ENCODE results near the gene SLC29A3. TPM values are rescaled to one million over a fixed set of nuclear protein-coding genes. Genes with fewer than 3 reads are reported as not detected.

SLC29A3 gene
- total RNA-seq, 1 experiment from 2014 or later: 5.9 TPM

DNA sequence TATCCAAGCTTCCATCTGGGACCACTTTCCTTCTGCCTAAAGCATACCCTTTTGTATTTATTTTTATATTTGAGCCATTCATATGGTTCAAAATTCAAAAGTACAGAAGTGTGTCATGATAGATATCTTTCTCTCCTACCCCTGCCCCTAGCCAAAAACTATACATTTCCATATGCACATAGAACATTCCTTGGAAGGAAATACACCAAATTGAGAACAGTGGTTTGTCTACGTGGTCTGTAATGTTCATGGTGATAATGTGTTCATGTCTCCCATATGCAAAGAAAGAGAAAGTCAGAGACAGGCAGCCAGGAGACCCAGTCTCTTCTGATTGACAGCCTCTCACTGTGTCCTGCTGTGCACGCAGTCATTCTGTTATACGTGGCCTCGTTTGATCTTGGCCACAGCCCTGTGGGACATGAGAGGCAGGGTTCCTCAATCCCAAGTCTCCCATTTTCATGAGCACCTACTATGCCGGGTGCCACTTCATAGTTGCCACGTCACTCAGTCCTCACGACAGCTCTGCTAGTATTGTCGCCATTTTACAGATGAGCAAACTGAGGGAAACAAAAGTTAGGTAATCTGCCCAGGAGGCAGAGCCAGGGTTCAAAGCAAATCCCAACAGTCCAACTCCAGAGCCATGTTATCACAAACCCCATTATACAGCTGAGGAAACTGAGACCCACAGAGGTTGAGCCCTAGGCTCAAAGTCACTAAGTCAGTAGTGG is 69.7 kb downstream of the SLC29A3 start (continued):
- TF ChIP-seq, protein P1, sequence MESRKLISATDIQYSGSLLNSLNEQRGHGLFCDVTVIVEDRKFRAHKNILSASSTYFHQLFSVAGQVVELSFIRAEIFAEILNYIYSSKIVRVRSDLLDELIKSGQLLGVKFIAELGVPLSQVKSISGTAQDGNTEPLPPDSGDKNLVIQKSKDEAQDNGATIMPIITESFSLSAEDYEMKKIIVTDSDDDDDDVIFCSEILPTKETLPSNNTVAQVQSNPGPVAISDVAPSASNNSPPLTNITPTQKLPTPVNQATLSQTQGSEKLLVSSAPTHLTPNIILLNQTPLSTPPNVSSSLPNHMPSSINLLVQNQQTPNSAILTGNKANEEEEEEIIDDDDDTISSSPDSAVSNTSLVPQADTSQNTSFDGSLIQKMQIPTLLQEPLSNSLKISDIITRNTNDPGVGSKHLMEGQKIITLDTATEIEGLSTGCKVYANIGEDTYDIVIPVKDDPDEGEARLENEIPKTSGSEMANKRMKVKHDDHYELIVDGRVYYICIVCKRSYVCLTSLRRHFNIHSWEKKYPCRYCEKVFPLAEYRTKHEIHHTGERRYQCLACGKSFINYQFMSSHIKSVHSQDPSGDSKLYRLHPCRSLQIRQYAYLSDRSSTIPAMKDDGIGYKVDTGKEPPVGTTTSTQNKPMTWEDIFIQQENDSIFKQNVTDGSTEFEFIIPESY (IDR thresholded peaks at IDR 0.05; ENCODE audit: extremely low read depth, insufficient replicate concordance, low read length): no peak
- TF ChIP-seq EGR1 (IDR thresholded peaks at IDR 0.05; ENCODE audit: low read depth): no peak
- TF ChIP-seq CBX3 (IDR thresholded peaks at IDR 0.05; ENCODE audit: low read depth): no peak
- no peak for TF ChIP-seq POLR2A (IDR thresholded peaks at IDR 0.05; ENCODE audit: borderline replicate concordance, extremely low read depth, insufficient read depth, insufficient read length)
- TF ChIP-seq, protein P2, sequence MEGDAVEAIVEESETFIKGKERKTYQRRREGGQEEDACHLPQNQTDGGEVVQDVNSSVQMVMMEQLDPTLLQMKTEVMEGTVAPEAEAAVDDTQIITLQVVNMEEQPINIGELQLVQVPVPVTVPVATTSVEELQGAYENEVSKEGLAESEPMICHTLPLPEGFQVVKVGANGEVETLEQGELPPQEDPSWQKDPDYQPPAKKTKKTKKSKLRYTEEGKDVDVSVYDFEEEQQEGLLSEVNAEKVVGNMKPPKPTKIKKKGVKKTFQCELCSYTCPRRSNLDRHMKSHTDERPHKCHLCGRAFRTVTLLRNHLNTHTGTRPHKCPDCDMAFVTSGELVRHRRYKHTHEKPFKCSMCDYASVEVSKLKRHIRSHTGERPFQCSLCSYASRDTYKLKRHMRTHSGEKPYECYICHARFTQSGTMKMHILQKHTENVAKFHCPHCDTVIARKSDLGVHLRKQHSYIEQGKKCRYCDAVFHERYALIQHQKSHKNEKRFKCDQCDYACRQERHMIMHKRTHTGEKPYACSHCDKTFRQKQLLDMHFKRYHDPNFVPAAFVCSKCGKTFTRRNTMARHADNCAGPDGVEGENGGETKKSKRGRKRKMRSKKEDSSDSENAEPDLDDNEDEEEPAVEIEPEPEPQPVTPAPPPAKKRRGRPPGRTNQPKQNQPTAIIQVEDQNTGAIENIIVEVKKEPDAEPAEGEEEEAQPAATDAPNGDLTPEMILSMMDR (IDR thresholded peaks at IDR 0.05 in 2 of 3, conservative IDR thresholded peaks at IDR 0.05 in 1 of 3; ENCODE audit: borderline replicate concordance in 1 of 3, insufficient read depth in 1 of 3, low read depth in 2 of 3, low read length in 2 of 3): no peak
- TF ChIP-seq SIN3A (IDR thresholded peaks at IDR 0.05; ENCODE audit: low read depth): no peak

DNA sequence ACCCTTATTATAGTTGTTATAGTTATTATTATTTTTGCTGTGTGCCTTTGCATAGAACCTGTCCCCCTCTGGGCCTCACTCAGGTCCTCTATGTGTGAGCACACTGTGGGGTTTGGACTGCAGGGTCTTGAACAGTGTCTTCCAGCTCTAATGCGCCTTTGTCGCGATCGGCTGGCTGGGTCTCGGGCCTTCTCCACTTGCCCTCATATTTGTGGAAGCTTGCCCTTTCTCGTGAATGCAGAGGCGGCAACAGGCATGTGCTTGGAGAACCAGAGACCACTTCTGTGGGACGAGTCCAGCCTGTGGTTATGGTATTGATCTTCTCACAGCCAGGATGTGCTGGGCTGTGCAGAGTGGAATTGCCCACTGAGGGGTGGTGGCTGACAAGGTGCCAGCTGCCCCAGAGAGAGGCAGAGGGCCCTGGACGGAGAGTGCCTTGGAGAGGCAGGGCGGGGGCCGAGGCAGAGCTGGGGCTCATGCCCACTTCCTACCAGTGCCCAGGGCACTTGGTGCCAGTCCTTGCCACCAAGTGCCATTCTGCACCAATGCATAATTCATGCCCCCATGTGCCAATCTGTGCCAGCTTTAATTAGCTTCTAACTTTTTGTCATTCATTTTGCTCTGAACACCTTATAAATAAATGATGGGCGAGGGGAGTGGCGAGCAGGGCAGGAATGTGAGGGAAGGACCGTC is 70.9 kb downstream of the SLC29A3 start:
- ATAC-seq (no peak), DNase-seq (ENCODE audit: low read depth, low spot score) (no peak)
- Histone ChIP-seq H3K9me2 (ENCODE audit: insufficient read depth) (no peaks in the 10 kb centered on the region), H3K9me3 (ENCODE audit: control insufficient read depth in 1 of 2, insufficient read depth in 1 of 2, low read depth in 1 of 2, low read length in 2 of 2) (no peaks in the 10 kb centered on the region), H3K27me3 (ENCODE audit: insufficient read depth, low read length) (no peaks in the 10 kb centered on the region; the same call in 1 of the 2 replicates), H3K79me2 (ENCODE audit: insufficient read depth, low read length) (no peaks in the 10 kb centered on the region), H3K4me3 (replicated peaks in 1 of 2; ENCODE audit: low read depth in 1 of 2, low read length in 2 of 2) (no peak overlapping the region), H2AFZ (ENCODE audit: low read depth, low read length, poor library complexity, severe bottlenecking) (no peak overlapping the region), H3K4me2 (ENCODE audit: low read length) (no peak overlapping the region), H3K9ac (ENCODE audit: low read length) (no peak overlapping the region), H3K36me3 (ENCODE audit: control insufficient read depth in 1 of 2, insufficient read depth in 2 of 2, low read length in 2 of 2) (no peaks in the 10 kb centered on the region), H4K20me1 (ENCODE audit: insufficient read depth) (no peaks in the 10 kb centered on the region), H3K4me1 (ENCODE audit: control insufficient read depth in 1 of 2, insufficient read depth in 2 of 2, low read length in 2 of 2) (no peaks in the 10 kb centered on the region), H3K27ac (ENCODE audit: low read depth, low read length) (no peak overlapping the region)
- TF ChIP-seq YY1 (IDR thresholded peaks at IDR 0.05; ENCODE audit: extremely low read depth, insufficient replicate concordance, low read depth, low read length) (no peak), FOSL1 (IDR thresholded peaks at IDR 0.05; ENCODE audit: low read depth) (no peak), JUND (IDR thresholded peaks at IDR 0.05) (no peak), EGR1 (IDR thresholded peaks at IDR 0.05; ENCODE audit: low read depth) (no peak), EZH2 (IDR thresholded peaks at IDR 0.05) (no peak), CEBPB (IDR thresholded peaks at IDR 0.05; ENCODE audit: low read depth) (no peak), ELF1 (IDR thresholded peaks at IDR 0.05; ENCODE audit: borderline replicate concordance, low read depth) (no peak)
- TF ChIP-seq, protein P1 (IDR thresholded peaks at IDR 0.05; ENCODE audit: extremely low read depth, insufficient replicate concordance, low read length): no peak
- TF ChIP-seq, protein P3, sequence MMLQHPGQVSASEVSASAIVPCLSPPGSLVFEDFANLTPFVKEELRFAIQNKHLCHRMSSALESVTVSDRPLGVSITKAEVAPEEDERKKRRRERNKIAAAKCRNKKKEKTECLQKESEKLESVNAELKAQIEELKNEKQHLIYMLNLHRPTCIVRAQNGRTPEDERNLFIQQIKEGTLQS (IDR thresholded peaks at IDR 0.05): no peak
- TF ChIP-seq, protein P2 (IDR thresholded peaks at IDR 0.05 in 2 of 3, conservative IDR thresholded peaks at IDR 0.05 in 1 of 3; ENCODE audit: borderline replicate concordance in 1 of 3, insufficient read depth in 1 of 3, low read depth in 2 of 3, low read length in 2 of 3): no peak
- ChIA-PET RAD21 (ENCODE audit: low non-redundant PET in 1 of 2, low total read pairs in 2 of 2, uncharacterized antibody in 2 of 2, unreplicated experiment in 2 of 2) (no interaction called here), POLR2A (no interaction called here), CTCF (no interaction called here)
- no TSS peak for BruUV-seq (replicated peaks)
- intact Hi-C loops (cut with micrococcal nuclease): no loop called here
